Left kidney (tissue), 2 donors: ENCODE results near the gene EFCAB6. TPM values are rescaled to one million over a fixed set of nuclear protein-coding genes. Genes with fewer than 3 reads are reported as not detected.

Experiments used
- DNase-seq: peaks from one replicate; pipeline ENCODE4 v3.0.0-alpha.2; 2013
- polyA plus RNA-seq: library from polyadenylated mRNA; unstranded; fragments of 120-200 nt; gene quantifications from one replicate; pipeline ENCODE4 v1.2.1, GENCODE V29; 2013; ENCODE audit not compliant: insufficient read length

The EFCAB6 gene
- polyA plus RNA-seq, 1 donor = 6.5 TPM

GRCh38 chr22:43530349-43531201, 281.5 kb downstream of the EFCAB6 start:
- no peak for DNase-seq

- DNase-seq = no peak
These were observed 282.2 kb downstream of the EFCAB6 start for GRCh38 chr22:43529934-43530333.

- DNase-seq = no peak
These were observed 282.6 kb downstream of the EFCAB6 start for GRCh38 chr22:43529461-43529860.

- no peak for DNase-seq
These were observed 283.3 kb downstream of the EFCAB6 start for GRCh38 chr22:43528601-43529360.

- DNase-seq = no peak
These were observed 285.2 kb downstream of the EFCAB6 start for GRCh38 chr22:43526946-43527345.

- DNase-seq = no peak
These were observed 285.9 kb downstream of the EFCAB6 start for GRCh38 chr22:43526117-43526655.

GRCh38 chr22:43521716-43522115, 290.4 kb downstream of the EFCAB6 start:
- DNase-seq = no peak

GRCh38 chr22:43520632-43521039, 291.5 kb downstream of the EFCAB6 start:
- DNase-seq = no peak

GRCh38 chr22:43516996-43517635, 295.0 kb downstream of the EFCAB6 start:
- DNase-seq = no peak

GRCh38 chr22:43516386-43516785, 295.7 kb downstream of the EFCAB6 start:
- DNase-seq = no peak

- no peak for DNase-seq
These were observed 296.2 kb downstream of the EFCAB6 start for GRCh38 chr22:43515902-43516301.

- no peak for DNase-seq
These were observed 296.7 kb downstream of the EFCAB6 start for GRCh38 chr22:43515411-43515810.

- DNase-seq = no peak
These were observed 297.5 kb downstream of the EFCAB6 start for GRCh38 chr22:43514476-43515157.

- DNase-seq = no peak
These were observed 299.8 kb downstream of the EFCAB6 start for GRCh38 chr22:43512279-43512678.

GRCh38 chr22:43511276-43511910, 300.7 kb downstream of the EFCAB6 start:
- DNase-seq = no peak

GRCh38 chr22:43510281-43511070, 301.6 kb downstream of the EFCAB6 start:
- DNase-seq = no peak

GRCh38 chr22:43509337-43509736, 302.8 kb downstream of the EFCAB6 start:
- DNase-seq = no peak

- DNase-seq = no peak
These were observed 303.6 kb downstream of the EFCAB6 start for GRCh38 chr22:43508489-43508888.

- no peak for DNase-seq
These were observed 304.9 kb downstream of the EFCAB6 start for GRCh38 chr22:43507235-43507634.

GRCh38 chr22:43506487-43506886, 305.6 kb downstream of the EFCAB6 start:
- DNase-seq = no peak

- no peak for DNase-seq
These were observed 306.2 kb downstream of the EFCAB6 start for GRCh38 chr22:43505896-43506295.
